Retinal pigment epithelial cell (primary cell): ENCODE results near the gene ADAMTS6.

Source experiments
- DNase-seq: peaks from one replicate; pipeline ENCODE4 v3.0.0-alpha.2; 2010; ENCODE audit warnings: low read depth
- H3K4me3 ChIP-seq: 2 replicates; pipeline ENCODE4 v1.5.1; 2011; ENCODE audit warnings: mild to moderate bottlenecking, low read length, control low read depth, moderate library complexity
- TF ChIP-seq, protein P1 (sequence below): conservative IDR thresholded peaks from 2 replicates; pipeline ENCODE4 v1.5.1; 2011; ENCODE audit warnings: low read depth, low read length, control low read depth, inconsistent platforms

The ADAMTS6 gene

GRCh38 chr5:65296067-65296466 is 185.7 kb downstream of the ADAMTS6 start:
- DNase-seq = no peak
- H3K4me3 ChIP-seq = no peak overlapping the region
- TF ChIP-seq, protein P1, sequence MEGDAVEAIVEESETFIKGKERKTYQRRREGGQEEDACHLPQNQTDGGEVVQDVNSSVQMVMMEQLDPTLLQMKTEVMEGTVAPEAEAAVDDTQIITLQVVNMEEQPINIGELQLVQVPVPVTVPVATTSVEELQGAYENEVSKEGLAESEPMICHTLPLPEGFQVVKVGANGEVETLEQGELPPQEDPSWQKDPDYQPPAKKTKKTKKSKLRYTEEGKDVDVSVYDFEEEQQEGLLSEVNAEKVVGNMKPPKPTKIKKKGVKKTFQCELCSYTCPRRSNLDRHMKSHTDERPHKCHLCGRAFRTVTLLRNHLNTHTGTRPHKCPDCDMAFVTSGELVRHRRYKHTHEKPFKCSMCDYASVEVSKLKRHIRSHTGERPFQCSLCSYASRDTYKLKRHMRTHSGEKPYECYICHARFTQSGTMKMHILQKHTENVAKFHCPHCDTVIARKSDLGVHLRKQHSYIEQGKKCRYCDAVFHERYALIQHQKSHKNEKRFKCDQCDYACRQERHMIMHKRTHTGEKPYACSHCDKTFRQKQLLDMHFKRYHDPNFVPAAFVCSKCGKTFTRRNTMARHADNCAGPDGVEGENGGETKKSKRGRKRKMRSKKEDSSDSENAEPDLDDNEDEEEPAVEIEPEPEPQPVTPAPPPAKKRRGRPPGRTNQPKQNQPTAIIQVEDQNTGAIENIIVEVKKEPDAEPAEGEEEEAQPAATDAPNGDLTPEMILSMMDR = no peak

DNA sequence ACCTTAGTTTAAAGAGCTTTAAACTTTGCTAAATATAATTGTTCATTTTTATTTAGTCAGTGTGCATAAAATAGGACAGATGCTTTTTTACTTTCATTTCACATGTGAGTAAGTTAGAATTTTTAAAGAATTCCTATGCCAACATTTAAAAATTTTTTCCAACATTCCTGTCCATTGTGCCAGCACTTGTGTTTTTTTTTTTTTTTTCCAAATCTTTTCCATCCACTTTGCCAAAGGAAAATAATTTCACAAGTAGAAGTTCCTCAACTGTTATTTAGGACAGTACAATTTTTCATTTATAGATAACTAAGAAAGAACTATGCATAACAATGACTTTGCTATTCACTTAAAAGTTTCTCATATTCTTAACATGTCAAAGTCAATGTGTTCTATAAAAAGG is 189.5 kb downstream of the ADAMTS6 start:
- TF ChIP-seq, protein P1 = no peak
- no peak for DNase-seq
- no peak overlapping the region for H3K4me3 ChIP-seq

- no peak overlapping the region for H3K4me3 ChIP-seq
- TF ChIP-seq, protein P1 = no peak
- DNase-seq = no peak
Observed at GRCh38 chr5:65290677-65291076, 191.0 kb downstream of the ADAMTS6 start.

DNA sequence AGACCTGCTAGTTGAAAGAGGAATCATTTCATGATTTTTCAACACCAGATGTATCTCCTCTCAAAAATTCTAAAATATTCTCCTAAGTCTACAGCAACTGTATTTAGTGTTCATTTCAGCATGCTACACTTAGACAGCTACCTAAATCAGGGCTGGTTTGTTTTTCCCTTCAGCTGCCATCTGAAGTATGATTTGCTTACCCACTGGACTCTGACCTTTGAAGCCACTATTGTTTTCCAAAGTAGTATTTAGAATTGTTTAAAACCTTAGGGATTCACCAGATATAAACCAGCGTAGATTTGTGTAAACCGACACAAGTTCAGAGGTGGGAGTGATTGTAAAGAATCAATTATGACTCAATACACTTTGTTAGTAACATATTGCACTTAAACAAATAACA is 193.1 kb downstream of the ADAMTS6 start:
- TF ChIP-seq, protein P1 = no peak
- DNase-seq = no peak
- H3K4me3 ChIP-seq = no peak overlapping the region

GRCh38 chr5:65279603-65280002 is 202.1 kb downstream of the ADAMTS6 start:
- DNase-seq = no peak
- no peak overlapping the region for H3K4me3 ChIP-seq
- TF ChIP-seq, protein P1 = no peak

DNA sequence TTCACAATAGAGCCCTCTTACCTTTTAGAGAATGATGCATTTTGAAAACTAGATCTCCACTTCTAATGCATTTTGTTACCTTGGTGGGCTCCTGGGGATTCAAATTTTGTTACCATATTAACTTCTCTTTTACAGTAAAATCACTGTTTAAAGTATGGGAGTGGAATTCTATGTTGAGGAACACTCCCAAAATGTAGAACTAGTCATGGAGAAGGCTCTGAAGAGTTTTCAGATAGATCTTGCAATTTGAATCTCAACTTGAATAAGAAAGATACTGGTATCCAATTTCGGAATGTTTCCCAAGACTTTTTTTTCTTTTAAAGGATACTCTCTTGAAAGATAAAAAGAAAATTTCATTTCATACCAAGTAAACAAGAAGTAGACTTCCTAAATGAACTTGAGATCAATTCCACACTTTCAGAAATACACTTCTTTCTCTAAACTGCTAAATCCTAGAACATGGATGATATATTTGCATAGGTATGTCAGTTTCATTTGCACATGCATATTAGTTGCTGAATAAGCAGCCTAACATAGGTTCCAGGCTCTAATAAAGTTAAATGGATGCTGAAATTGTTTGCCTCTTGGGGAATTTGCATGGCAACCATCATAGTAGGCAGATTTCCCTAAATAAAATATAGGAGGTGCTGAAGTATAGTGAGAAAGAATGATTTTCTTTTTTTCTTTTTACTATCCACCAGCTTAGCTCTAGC is 205.4 kb downstream of the ADAMTS6 start:
- no peak for DNase-seq
- TF ChIP-seq, protein P1 = no peak
- no peak overlapping the region for H3K4me3 ChIP-seq

DNA sequence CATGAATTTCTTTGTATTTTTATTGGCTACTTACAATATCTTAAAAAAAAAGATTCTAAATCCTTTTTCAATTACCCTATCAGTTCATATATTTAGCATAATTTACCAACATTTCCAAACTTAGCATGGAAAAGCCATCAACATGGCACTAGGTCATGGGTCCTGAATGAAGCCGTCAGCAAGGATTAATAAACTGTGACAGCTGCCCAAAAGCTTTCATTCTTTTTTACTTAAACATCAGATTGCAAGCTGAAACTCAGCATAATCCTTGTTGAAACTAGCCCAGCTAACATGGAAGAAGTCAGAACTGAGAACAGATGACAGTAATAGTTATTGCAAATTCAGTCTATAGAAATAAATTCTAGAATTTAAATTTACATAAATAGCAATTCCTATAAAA is 209.8 kb downstream of the ADAMTS6 start:
- no peak for DNase-seq
- no peak overlapping the region for H3K4me3 ChIP-seq
- TF ChIP-seq, protein P1 = no peak
